ENCODE measurements around the gene DYNLT4.
"Not testable (repeated sequence)": the region's sequence is repeated elsewhere in the genome, so short reads cannot be mapped to it uniquely, and the experiment has no call there.

DYNLT4 gene, protein sequence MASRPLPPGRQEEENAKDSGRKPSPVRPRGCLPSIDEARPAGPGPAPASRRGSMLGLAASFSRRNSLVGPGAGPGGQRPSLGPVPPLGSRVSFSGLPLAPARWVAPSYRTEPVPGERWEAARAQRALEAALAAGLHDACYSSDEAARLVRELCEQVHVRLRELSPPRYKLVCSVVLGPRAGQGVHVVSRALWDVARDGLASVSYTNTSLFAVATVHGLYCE

DNA sequence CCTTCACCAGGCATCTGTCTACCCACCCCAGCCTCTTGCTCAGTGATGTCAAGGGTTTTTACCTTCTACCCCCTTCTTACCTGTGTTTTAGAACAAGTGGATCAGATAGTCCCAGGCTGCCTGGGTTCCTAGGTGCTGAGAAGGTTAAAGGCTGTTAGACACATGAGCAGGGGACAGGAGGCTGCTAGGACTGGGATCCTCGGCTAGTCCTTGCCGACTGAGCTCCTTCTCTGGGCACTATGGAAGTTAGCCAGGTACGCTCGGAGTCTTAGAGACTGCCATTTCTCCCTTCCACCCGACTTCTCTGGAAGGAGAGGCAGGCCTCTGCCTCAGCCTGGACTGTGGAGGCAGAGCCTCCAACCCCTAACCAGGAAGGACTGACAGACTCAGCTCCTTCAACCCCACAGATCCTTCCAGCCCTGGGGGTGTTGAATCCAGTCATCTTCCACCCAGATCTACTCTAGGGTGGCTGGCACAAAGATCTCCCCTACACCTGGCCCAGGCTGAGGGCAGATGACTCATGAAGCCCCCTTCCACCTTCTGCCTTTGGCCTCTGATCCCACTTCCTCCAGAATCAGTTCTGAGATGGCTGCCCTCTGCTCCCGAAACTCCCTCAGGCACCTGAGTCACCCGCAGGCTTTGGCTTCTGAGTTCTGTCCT, at the start of gene DYNLT4:
DYNLT4 (minus strand) TSS at position 648 of the 660 bp plus-strand sequence. CDS start 683 bp downstream, outside the sequence.
- no peak for DNase-seq (ENCODE audit: low read depth in 1 of 2, low spot score in 1 of 2)

DNA sequence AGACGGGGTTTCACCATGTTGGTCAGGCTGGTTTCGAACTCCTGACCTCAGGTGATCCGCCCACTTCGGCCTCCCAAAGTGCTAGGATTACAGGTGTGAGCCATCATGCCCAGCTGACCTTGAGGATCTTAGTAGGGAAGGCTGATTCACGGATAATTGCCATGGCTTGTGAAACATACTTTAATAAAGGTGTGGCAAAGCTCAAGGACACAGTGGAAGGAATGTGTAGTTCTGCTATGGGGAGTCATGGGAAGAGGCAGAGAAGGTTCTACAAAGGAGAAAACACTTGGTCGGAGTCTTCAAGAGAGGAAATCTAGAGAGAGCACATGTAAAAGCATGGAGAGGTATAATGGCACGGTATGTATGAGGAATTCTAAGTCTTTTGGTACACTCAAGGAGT, 48.6 kb upstream of the DYNLT4 start:
- no peak for DNase-seq (ENCODE audit: low read depth in 1 of 2, low spot score in 1 of 2)

DNA sequence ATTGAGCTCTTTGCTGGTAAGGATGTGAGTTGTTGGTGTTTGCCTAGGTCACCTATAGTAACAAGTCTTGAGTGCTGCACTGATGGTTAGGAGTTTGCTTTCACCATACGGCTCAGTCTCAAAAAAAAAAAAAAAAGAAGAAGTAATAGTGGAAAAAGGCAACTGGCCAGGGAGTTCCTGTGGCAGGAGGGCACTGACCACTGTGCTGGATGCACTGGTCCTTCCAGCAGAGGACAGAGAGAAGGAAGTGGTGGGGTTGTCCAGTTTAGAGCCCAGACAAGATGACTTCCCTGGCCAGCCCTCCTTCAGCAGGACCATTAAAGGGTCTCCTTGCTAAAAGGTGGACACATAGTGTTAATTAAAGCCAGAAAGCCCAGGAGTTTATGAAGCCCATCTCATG, 47.8 kb upstream of the DYNLT4 start:
- no peak for DNase-seq (ENCODE audit: low read depth in 1 of 2, low spot score in 1 of 2)

DNA sequence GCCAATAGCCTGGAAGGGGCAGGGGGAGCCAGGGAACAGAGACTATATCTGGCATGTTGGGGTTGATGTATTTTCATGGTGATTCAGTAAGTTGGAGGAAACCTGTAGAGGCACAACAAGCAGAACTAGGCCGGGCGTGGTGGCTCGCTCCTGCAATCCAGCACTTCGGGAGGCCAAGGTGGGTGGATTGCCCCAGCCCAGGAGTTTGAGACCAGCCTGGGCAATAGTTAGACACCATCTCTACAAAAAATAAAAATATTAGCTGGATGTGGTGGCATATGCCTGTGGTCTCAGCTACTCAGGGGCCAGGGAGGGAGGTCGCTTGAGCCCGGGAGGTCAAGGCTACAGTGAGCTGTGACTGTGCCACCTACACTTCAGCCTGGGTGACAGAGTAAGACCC, 46.0 kb upstream of the DYNLT4 start:
- no peak for DNase-seq (ENCODE audit: low read depth in 1 of 2, low spot score in 1 of 2)

DNA sequence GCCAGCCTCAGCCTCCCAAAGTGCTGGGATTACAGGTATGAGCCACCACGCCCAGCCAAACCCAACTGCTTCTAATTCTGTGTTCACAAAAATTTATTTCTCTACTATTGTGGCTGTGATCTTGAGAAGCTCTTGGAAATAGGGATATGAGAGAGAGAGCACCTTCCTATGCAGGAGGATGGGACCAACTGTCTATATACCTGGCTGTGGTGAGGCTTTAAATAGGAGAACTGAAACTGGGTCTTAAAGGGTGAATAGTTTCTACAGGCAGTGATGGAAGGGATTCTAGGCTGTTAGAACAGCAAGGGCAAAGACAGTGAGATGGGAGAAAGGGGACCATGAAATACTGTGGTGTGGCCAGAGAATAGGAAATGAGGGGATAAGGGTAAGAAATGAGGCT, 44.2 kb upstream of the DYNLT4 start:
- DNase-seq (ENCODE audit: low read depth in 1 of 2, low spot score in 1 of 2): no peak

DNA sequence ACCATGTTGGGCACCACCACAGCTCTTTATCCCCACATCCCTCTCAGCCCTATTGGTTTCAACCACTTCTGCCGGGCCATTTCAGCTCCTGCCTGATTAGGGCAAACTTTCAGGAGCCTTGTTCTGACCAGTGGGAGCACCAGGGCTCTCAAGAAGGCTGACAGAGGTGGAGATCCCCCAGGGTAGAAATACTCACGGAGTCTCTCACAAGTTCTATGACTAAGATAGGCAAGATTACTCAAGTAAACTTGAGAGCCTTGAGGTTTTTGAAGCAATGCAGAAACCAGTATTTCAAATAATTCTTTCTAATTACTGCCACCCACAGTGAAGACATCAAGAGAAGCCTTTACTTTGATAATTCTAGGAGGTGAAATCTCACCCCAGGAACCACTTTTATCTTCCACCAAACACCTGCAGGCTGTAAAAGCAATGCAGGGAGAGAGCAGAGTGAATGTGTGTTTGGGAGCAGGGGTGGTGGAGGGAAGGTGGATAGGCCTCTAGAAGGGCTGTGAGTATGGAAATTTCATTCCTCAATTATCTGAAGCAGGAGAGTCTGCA, 42.5 kb upstream of the DYNLT4 start:
- no peak for DNase-seq (ENCODE audit: low read depth in 1 of 2, low spot score in 1 of 2)

DNA sequence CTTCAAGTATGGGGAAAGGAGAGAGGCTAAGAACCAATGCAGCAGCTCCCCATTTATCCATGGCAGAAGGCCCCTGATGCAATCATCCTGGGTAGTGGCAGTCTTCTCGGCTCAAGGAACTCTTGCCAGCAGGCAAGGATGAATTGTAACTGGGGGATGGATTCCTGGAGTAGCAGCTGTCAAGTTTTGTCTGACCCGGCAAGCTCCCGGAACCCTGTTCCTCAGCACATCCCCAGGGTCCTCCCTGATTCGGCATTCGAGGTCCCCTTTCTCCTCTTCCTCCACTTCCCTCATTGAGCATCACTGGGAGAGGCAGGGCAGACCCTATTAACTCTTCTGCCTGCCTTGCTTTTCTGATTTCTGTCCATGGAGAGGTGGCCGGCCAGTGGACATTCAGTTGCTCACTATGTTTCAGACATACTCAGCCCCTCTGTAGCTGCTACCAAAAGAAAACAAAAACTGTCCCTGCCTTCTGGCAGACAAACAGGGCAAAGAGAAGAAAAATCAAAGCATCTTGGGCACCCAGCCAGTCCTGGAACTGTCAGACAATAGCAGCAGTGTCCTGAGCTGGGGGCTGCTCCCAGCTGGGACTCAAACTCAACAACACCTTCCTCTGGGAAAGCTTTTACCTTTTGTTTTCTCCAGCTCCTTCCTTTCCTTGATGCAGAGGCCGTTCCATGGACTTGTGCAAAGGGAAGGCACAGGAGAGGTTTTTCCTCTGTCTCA, 41.5 kb upstream of the DYNLT4 start:
- no peak for DNase-seq (ENCODE audit: low read depth in 1 of 2, low spot score in 1 of 2)

DNA sequence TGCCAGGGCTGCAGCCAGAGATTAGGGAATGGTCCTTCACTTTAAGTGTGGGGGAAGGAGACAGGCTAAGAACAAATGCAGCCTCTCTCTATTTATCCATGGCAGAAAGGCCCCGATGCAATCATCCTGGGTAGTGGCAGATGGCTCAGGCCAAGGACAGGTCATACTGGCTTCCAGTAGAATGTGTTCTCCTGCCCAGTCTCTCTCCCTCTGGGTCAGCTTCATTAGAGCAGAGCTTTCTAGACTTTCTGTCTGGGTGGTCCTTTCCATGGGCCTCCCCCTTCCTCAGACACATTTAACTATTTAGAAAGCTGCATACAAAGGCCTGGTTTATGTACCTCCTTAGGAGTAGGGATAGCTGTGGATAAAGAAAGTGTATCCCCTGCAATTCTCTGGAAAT, 40.7 kb upstream of the DYNLT4 start:
- DNase-seq (ENCODE audit: low read depth in 1 of 2, low spot score in 1 of 2): no peak

DNA sequence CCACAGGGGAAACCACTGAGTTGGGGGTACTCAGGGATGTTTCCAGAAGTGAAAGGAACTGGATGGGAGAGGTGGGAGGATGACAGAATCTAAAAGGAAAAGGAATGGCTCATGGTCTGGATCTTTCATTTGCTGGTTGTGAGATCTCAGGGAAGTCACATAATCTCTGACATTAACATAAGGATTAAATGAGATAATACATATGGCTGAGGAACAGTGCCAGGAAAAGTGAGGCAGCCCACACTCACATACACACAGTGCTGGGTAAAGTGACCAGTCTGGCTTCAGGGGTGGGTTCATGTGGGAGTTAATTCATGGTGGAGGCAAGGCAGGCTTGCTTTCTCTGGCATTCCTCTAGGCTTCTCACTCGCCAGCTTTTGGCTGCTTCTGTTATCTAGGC, 39.8 kb upstream of the DYNLT4 start:
- no peak for DNase-seq (ENCODE audit: low read depth in 1 of 2, low spot score in 1 of 2)

DNA sequence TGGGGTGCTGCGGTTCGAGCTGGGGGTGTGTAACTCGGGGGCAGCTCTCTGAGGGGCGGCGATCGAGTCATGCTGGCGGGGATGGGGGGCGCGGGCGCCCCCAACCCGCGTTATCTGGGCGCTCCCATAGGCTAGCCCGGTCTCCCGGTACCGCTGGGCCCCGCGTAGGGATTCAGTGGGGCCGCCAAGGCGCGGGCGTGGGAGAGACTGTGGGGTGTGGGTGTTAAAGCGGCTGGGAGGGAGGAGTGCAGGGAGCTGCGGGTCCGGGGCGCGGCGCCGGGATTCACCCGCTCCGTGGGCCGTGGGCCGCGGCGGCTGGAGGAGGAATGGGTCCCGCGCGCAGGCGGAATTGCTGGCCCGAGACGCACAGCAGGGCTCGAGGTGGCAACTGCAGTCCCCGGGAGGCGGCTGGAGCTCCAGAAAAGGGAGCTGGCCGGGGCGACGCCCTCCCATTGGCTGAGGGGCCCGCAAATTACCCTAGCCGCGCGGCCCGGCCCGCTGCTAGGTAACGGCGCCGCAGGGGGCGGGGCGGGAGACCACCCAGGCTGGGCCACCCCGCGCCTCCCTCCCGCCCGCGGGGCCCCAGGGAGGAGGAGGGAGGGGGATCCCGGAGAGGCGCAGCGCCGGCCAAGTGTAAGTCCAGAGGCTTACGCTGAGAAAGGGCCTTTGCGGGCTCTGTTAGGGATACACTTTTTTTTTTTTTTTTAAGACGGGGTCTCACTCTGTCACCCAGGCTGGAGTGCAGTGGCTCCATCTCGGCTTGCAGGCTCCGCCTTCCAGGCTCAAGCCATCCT, 35.9 kb upstream of the DYNLT4 start, which contains the start of gene PTCH2:
PTCH2 (minus strand) TSS at position 392 of the 794 bp plus-strand sequence; CDS start at position 71, 321 bp downstream.
- no peak for DNase-seq (ENCODE audit: low read depth in 1 of 2, low spot score in 1 of 2)

DNA sequence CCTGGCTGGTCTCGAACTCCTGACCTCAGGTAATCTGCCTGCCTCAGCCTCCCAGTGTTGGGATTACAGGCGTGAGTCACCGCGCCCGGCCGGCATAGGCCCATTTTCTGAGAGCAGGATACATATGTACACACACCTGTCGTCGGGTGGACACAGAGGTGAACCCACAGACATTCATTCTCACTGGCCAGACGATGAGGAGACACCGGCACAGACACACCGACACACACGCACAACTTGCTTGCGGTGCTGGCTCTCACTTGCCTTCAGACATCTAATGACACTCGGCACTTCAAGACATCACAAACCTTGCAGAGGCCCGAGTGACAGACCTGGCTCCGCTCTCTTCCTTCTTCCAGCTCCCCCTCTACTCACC, 35.3 kb upstream of the DYNLT4 start:
- no peak for DNase-seq (ENCODE audit: low read depth in 1 of 2, low spot score in 1 of 2)

DNA sequence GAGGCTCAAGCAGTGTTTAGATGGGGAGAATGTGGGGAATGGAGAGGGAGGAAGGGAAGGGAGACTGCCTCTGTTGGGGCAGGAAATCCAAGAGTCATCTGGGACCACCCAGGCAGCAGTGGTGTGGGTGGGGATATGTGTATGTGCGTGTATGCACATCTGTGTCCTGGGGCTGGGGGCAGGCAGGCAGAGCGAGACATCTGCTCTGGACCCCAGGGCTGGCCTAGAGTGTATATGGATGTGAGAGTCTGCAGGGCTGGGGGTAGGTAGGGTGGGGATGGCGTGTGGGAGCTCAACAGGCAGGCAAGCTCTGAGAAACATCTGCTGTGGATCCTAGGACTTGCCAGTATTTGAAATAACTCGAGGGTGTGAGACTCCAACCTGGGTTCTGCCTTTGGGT, 32.4 kb upstream of the DYNLT4 start:
- DNase-seq (ENCODE audit: low read depth in 1 of 2, low spot score in 1 of 2): no peak

DNA sequence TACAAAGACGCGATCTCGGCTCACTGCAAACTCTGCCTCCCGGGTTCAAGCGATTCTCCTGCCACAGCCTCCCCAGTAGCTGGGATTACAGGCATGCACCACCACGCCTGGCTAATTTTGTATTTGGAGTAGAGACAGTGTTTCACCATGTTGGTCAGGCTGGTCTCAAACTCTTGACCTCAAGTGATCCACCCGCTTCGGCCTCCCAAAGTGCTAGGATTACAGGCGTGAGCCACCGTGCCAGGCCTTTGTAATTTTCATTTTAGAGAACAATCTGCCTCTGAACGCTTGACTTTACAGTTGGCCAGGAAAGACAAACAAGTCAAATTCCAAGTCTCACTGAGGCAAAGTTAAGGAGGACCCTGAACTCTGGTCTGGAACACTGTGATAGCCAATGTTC, 31.1 kb upstream of the DYNLT4 start:
- not testable (repeated sequence) for DNase-seq (ENCODE audit: low read depth in 1 of 2, low spot score in 1 of 2)

DNA sequence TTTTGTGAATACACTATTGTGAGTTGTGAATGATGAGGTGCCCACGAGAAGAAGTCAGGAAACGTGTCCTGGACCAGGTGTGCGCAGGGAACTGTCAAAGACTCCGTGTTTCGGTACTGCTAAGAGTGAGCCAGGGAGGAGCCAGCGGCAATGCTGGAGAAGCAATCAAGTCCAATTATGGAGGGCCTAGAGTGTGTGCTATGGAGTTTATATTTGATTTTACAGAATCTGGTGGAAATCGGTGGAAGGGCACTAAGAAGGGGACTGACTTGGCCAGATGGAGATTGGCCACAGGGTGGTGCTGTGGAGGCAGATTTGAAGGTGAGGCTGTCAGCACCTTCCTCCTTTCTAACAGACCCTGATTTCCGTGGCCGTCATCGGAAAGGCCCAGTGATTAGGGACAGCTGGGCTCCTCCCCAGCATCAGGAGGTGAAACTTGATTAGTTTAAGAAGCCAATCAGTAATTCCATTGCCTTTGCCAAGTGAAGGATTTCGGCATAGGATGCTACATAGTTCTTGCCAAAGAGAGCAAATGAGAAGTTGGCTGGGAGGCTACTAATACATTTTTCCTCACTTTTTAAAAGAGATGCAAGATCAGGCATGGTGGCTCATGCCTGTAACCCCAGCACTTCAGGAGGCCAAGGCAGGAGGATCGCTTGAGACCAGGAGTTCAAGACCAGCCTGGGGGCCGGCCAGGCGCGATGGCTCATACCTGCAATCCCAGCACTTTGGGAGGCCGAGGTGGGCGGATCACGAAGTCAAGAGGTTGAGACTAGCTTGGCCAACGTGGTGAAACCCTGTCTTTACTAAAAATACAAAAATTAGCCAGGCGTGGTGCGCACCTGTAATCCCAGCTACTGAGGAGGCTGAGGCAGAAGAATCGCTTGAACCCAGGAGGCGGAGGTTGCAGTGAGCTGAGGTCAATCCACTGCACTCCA, 28.9 kb upstream of the DYNLT4 start:
- peak; percentile 66 to 78 for DNase-seq (ENCODE audit: low read depth in 1 of 2, low spot score in 1 of 2)

DNA sequence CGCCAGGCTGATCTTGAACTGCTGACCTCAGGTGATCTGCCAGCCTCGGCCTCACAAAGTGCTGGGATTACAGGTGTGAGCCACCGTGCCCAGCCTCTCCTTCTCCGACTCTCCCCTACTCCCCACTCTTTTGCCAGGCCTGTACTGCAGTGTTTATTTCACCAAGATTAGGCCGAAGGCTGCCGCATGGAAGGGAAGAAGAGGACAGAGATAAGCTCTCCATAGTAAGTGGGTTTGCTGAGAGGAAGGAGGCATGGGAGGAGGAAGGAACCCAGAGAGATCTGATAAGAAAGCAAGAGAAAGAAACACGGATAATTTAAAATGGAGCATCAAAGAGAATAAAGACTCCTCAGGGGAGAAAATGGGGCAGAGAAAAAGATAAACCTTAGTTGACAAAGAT, 27.2 kb upstream of the DYNLT4 start:
- no peak for DNase-seq (ENCODE audit: low read depth in 1 of 2, low spot score in 1 of 2)

DNA sequence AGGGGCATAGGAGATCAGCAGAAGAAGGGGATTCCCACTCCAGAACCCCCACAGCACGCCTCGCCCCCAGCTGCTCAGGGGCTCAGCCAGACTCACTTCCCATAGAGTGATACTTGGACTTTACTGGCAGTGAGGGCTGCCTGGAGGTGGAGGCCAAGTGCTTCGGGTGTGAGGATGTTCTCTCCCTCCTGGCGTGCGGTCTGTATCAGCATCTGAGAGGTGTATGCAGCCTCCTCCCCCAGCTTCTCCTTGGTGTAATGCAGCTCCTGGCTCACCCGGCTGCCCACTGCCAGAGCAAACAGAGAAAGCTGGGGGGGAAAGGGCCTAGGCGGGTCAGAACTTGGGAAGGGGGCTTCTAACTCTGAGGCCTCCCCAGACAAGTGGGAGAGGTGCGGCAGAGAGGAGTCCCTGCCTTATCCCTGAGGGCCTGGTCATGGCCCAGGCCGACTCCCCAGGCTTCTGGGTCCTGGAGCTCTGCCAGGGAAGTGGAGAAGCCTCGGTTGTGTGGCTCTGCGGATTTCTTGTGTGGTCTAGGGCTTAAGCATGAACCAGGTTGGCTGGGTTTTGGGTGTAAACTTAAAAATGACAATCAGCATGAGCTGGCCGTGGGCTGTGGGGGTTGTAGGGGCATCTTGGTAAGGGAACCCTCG, 25.0 kb upstream of the DYNLT4 start:
- no peak for DNase-seq (ENCODE audit: low read depth in 1 of 2, low spot score in 1 of 2)

DNA sequence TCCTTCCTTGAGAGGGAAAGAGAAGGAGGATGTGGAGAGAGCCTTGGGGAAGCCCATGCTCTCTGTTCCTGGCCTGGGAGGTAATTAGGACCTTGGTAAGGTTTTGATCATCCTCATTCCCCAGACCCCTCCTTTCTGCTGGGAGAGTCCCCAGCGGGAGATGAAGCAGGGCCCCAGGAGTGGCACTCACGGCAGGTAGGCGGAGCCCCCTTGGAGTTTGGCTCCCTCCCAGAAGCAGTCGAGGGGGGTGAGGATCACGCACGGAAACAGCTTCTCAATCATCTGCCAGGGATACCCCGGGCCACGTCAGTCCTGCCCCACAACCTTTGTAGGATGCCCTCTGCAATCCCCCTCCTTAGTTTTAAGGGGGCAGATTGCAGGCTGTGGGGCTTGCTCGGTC, 24.4 kb upstream of the DYNLT4 start:
- no peak for DNase-seq (ENCODE audit: low read depth in 1 of 2, low spot score in 1 of 2)

DNA sequence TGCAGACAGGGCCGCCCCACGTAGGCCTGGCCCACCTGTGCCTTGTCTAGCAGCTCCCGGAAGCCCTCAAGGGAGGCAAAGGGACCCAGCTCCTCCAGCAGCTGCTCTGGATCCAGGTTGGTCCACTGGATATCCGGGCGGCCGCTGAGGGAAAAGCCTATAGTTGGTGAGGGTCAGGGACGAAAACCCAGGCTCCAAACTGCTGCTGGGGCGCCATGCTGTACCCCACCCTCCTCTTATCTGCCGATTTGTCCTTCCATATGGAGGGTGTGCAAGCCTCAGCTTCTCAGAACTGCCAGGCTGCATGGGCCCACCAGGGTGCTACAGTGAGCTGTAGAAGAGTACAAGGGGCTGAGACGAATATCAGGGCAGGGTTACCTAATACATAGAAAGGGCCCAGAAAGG, 23.8 kb upstream of the DYNLT4 start:
- no peak for DNase-seq (ENCODE audit: low read depth in 1 of 2, low spot score in 1 of 2)

DNA sequence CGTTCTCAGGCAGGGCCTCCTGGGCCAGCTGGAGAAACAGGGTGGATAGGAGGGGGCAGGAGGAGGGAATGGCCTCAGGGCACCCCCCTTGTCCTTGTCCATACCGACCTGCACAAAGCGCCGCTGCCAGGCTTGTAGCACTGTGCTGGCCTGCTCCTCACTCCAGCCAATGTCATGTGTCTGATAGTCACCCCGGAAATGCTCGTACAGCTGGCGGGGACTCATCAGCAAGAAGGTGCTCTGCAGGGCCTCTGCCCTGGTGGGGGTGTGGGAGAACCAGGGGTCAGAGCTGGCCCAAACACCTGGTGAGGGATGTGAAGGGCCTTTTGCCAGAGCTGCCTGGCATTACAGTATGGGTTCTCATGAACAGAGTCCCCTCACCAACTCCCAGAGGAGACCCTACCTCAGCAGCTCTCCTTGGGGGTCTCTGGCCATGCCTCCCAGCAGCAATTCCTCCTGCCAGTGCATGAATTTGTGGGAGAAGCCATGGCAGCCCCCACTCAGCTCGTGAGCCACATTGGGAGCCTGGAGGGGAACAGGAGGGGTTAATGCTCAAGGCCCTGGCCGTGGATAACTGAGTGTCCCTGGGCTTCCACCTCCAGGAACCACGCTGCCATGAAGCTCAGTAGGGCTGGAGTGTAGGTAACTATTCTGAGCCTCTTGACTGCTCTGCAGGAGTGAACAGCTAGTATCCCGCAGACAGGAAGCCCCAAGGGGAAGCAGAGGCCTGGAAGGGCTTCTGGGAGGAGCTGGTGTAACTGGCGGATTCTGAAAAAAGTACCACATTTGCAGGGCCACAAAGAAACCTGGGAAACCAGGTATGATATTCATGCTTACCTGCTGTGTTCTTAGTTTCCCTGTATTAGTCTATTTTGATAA, 22.6 kb upstream of the DYNLT4 start:
- no peak for DNase-seq (ENCODE audit: low read depth in 1 of 2, low spot score in 1 of 2)

Measured in stimulated activated CD4-positive, alpha-beta T cell treated with anti-CD3 and anti-CD28 coated beads, Interleukin-15, amount 100 ng/mL, for 1 hour (primary cell).